SJSA1 (cell line): ENCODE measurements around the gene VPS8. TPM values are rescaled to one million over a fixed set of nuclear protein-coding genes. Genes with fewer than 3 reads are reported as not detected.

Experiments
- DNase-seq, 2 experiments: peaks; one replicate each; pipeline ENCODE4 v3.0.0-alpha.2; 2015 to 2020; ENCODE audit warnings: low spot score in 2 of 2, low read depth in 1 of 2
- H3K27ac ChIP-seq: fragments of 250-450 bp; sonication (Bioruptor Pico); 2 replicates; pipeline ENCODE4 v1.5.1; 2020; ENCODE audit warnings: mild to moderate bottlenecking, moderate library complexity
- H3K27me3 ChIP-seq: fragments of 250-450 bp; sonication (Bioruptor Pico); replicated peaks from 2 replicates; pipeline ENCODE4 v1.5.1; 2020; ENCODE audit warnings: mild to moderate bottlenecking, moderate library complexity
- H3K36me3 ChIP-seq: fragments of 250-450 bp; sonication (Bioruptor Pico); 2 replicates; pipeline ENCODE4 v1.5.1; 2020; ENCODE audit warnings: mild to moderate bottlenecking
- H3K4me1 ChIP-seq: fragments of 250-450 bp; sonication (Bioruptor Pico); replicated peaks from 2 replicates; pipeline ENCODE4 v1.6.1; 2021; ENCODE audit warnings: mild to moderate bottlenecking
- H3K4me3 ChIP-seq: fragments of 250-450 bp; sonication (Bioruptor Pico); 2 replicates; pipeline ENCODE4 v1.5.1; 2020; ENCODE audit warnings: mild to moderate bottlenecking
- H3K9me3 ChIP-seq: fragments of 250-450 bp; sonication (Bioruptor Pico); replicated peaks from 2 replicates; pipeline ENCODE4 v1.5.1; 2020; ENCODE audit warnings: mild to moderate bottlenecking
- total RNA-seq: library from RNA; depleted of rRNA; stranded (reverse); fragments of >200 nt; shearing (Covaris generic); gene quantifications from 2 replicates; pipeline ENCODE4 v1.2.3, GENCODE V29; 2014

The VPS8 gene
- total RNA-seq, 1 experiment from 2014 or later = 43.9 TPM

DNA sequence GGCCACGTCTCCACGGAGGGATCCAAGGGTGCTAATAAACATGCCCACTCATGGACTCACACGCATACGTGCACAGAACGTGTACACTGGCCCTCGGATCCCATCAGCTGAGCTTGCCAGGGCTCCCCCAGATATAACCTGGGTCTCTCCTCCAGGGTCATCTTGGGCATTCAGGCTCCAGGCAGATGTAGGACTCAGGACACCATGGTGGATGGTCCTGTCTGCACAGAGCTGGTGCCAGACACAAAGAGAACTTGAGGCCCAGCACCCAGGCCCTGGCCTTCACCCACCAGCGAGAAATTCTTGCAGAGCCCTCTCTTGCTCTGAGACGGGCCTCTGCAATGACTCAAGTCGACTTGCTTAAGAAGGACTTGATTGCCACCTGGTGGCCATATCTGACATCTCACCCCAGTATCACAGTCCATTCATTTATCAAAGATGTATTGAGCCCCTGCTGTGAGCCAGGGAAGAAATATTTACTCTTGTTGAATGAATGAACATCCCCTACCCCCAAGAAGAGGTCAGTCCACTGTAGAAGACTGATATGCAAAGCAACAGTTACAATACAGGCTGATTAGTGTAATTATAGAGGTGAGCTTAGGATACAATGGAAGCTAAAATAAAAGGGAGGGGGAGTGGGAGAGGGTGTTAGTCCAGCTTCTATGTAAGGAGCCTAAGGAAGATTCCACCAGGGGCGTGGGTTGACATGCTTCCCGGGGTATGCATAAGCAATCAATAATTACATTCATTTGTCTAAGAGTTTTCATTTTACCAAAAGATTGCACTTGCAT, 34.2 kb upstream of the VPS8 start:
- no peak overlapping the region for H3K27ac ChIP-seq
- H3K4me1 ChIP-seq = peaks cover 20% of the 10 kb centered on the region
- no peaks in the 10 kb centered on the region for H3K27me3 ChIP-seq
- H3K4me3 ChIP-seq = no peak overlapping the region
- DNase-seq = peak; percentile 60 to 92
- H3K36me3 ChIP-seq = no peaks in the 10 kb centered on the region
- H3K9me3 ChIP-seq = no peaks in the 10 kb centered on the region

DNA sequence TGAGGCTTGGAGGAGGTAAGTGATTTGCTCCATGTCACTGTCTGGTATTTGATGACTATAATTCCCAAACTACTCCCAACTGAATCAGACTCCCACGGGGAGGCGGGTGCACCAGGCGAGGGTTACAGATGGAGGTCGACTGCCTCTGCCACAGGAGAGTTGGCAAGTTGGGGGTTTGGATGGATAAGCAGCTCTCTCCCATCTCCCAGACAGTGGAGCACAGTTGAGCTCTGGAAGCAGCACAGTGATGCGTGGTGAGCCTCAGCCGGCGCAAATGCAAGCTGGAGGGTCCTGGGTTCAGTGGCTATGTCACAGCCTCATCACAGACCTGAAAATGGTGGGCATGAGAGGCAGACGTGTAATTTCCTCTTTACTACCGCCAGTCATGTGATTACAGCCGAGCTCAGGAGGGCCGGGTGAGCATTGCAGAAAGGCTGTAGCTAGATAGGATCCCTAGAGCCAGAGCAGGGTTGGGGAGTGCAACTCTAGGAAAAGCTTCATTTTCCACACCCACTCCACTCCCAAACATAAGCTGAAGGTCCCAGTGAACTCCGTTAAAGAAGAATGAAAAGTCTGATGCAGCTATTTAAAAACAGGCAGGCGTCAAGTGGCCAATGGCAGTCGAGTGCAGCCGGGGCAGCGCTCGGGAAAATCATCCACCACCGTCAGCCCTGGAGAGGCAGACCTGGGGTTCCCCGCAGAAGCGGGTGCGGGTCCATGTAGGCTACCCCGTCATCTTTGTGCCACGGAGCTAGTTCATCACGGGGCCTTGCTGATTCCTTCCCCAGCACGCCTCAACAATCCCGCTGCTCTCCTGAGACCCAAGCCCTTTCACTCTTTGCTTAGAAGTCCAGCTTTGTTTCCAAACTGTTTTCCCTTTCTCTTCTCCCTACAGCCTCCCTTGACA, 33.3 kb upstream of the VPS8 start:
- Histone ChIP-seq H3K27ac (no peak overlapping the region), H3K36me3 (no peaks in the 10 kb centered on the region), H3K4me3 (no peak overlapping the region), H3K4me1 (peaks cover 29% of the 10 kb centered on the region), H3K9me3 (no peaks in the 10 kb centered on the region), H3K27me3 (no peaks in the 10 kb centered on the region)
- no peak for DNase-seq

DNA sequence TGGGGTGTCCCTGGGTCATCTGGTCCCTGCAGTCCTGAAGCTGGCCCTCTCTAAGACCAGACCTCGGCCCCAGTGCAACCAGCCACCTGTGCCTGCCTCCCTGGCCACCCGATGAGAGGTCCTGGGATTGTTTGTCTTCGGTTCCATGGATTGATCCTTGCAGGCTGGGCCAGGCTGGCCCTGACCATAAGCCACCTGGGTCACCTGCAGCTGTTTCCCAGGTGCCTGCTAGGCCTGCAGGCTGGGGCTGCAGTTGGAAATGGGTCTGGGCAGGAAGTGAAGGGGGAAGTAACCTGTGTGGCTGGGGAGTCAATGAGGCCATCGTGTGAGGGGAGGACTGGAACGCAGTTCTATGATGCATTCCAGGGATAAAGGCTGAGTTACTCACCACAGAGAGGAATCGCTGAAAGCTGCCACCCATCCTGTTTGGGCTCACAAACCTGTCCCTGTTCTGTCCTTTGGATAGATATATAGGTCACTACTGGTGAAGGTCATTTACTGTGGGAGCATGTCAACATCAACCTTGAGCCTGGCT, 30.9 kb upstream of the VPS8 start:
- Histone ChIP-seq H3K27me3 (no peaks in the 10 kb centered on the region), H3K9me3 (no peaks in the 10 kb centered on the region), H3K36me3 (no peaks in the 10 kb centered on the region), H3K4me3 (no peak overlapping the region), H3K4me1 (peaks cover 39% of the 10 kb centered on the region), H3K27ac (peak overlapping the region; percentile 28; the same call in 1 of the 2 replicates)
- peak; percentile 29 to 51 for DNase-seq

DNA sequence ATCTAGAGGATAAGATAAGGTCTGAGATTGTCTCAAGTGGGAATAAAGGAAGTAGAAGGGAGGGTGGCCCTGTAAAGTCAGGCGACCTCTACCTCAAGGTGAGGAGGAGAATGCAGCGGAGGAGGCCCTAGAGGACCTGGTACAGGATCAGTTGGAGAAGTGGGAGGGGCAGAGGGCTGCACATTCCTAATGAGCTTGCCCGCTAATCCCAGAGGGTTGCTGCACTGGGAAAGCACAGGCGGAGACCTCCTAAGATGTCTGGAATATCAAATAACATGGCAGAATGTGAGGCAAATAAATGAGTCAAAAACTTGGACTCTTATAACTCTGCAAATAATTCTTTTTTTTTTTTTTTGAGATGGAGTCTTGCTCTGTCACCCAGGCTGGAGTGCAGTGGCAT, 30.2 kb upstream of the VPS8 start:
- H3K9me3 ChIP-seq = no peaks in the 10 kb centered on the region
- DNase-seq = no peak
- H3K27ac ChIP-seq = no peak overlapping the region; the same call in 1 of the 2 replicates

DNA sequence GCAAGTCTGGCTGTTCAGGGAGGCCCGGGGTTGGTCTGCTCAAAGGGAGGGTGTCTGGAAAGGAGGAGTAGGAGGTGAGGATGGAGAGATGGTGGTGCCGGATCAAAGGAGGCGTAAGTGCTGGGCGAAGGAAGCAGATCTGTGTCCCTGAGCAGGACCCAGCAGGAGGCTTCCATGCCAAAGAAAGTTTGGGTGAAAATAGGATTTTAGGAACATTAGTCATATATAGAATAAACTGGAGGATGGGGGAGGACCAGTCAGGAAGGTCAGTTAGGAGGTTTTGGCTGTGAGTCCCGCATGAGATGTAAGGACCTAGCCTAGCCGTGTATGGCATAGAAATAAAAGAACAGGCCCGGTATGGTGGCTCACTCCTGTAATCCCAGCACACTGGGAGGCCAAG, 28.6 kb upstream of the VPS8 start:
- H3K4me1 ChIP-seq = peaks cover 52% of the 10 kb centered on the region
- no peaks in the 10 kb centered on the region for H3K9me3 ChIP-seq
- DNase-seq = no peak
- H3K36me3 ChIP-seq = no peaks in the 10 kb centered on the region
- H3K27me3 ChIP-seq = no peaks in the 10 kb centered on the region
- H3K27ac ChIP-seq = no peak overlapping the region
- H3K4me3 ChIP-seq = no peak overlapping the region

More for the DNA sequence above, 30.2 kb upstream of the VPS8 start:
- Histone ChIP-seq H3K4me3 (no peak overlapping the region), H3K36me3 (no peaks in the 10 kb centered on the region), H3K4me1 (peaks cover 46% of the 10 kb centered on the region), H3K27me3 (no peaks in the 10 kb centered on the region)

DNA sequence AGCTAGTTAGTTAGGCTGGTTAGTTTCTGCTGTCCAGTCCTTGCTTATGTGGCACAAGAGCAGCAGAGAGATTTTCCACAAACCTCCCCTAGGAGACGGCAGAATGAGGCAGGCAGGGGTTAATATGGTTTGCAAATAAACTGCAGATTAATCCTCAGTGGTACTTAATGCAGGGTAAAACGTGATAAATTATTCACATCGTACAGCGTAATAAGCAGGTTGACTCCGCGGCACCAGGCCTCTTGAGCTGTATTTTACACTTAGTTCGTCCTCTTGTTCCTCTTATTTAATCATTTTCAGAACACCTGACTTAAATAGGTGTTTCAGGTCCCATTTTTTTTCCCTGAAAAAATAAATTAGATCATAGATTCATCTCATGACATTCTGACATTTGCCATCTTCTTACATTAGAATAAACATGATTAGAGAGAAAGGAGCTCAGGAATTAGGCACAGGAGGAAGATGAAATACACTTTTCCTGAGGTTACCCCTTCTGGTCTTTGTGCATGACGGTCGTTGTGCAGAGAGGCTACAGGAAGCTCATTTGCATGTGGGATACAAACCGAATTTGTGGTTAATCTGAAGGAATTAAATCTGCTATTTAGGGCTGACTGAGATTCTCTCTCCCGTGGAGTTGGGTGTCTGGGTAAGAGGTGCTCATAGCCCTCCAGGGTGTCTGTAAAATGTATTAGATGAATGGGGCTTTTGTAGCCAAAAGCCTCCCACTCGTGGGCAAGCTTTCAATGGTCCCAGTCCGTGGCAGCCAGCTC, 27.1 kb upstream of the VPS8 start:
- Histone ChIP-seq H3K36me3 (no peaks in the 10 kb centered on the region), H3K27ac (peak overlapping the region; percentile 96; the same call in 1 of the 2 replicates), H3K4me3 (no peak overlapping the region), H3K4me1 (peaks cover 55% of the 10 kb centered on the region), H3K27me3 (no peaks in the 10 kb centered on the region), H3K9me3 (no peaks in the 10 kb centered on the region)
- DNase-seq = no peak

DNA sequence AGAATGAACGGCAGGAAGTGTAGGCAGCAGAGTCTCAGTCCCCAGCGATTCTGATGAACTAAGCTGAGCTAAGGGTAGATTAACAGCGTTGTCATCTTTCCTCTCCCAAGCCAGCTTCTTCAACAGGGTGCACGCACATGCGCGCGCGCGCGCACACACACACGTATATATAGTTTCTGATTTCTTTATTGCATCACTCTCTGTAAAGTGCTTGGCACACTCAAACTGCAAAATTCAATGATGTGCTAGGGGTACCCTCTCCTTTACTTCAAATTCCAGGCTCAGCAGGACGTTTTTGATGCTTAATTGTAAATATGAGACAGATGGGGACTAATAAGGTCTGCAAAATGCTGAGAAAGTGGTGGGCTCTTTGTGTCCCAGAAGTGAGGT, 26.1 kb upstream of the VPS8 start:
- H3K27ac ChIP-seq = peak overlapping the region; percentile 96
- DNase-seq = no peak
- H3K27me3 ChIP-seq = no peaks in the 10 kb centered on the region
- no peaks in the 10 kb centered on the region for H3K9me3 ChIP-seq
- no peaks in the 10 kb centered on the region for H3K36me3 ChIP-seq
- peaks cover 53% of the 10 kb centered on the region for H3K4me1 ChIP-seq
- H3K4me3 ChIP-seq = no peak overlapping the region

DNA sequence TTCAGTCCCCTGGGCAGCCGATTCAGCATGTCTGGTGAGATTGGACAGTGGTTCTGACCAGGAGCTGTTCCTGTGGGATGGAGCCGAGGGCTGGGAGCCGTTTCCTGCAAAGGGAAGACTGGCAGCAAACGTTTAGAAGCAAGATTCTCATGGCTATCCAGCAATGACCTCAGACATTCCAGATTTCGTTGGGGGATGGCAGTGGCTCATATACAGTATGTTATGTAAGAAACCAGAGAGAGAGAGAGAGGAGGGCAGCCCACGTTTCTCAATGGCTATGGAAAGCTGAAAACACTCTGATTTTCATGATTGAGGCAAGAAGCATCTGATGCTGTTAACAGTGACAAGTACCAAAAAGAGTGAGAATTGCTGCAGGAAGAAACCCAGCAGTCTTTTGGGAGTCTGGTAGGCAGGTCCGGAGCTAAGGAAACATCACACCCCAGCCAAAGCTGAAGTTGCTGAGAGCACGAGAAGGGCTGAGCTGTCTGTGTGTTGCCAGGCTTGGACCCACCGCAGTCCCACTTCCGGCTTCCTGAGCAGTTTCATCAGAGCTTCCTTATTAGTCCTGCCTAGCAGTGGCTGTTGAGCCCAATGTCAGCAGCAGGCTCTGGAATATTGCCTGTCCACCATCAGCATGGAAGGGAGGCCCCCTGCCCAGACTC, 25.6 kb upstream of the VPS8 start:
- Histone ChIP-seq H3K4me3 (no peak overlapping the region), H3K27ac (peak overlapping the region; percentile 96), H3K9me3 (no peaks in the 10 kb centered on the region), H3K27me3 (no peaks in the 10 kb centered on the region), H3K36me3 (no peaks in the 10 kb centered on the region), H3K4me1 (peaks cover 52% of the 10 kb centered on the region)
- peak; percentile 86 to 90 for DNase-seq

DNA sequence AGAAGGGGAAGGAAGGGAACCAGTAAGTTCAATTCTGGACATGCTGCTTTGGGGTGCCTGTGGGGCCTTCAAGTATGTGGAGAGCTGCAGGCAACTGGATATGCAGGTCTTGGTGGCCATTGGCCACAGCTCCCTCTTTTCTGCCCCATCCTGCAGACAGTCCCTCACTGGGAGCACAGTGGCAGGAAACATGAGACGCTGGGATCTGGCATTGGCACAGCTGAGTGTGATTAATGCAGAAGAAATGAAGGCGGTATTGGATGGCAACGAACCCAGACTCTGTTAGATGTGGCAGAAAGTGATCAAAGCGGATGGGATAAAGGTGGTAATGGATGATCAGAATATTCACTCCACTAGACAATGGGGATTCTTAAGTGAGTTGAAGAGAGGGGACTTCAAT, 23.2 kb upstream of the VPS8 start:
- no peak overlapping the region for H3K27ac ChIP-seq
- no peaks in the 10 kb centered on the region for H3K27me3 ChIP-seq
- H3K36me3 ChIP-seq = no peaks in the 10 kb centered on the region
- H3K4me3 ChIP-seq = no peak overlapping the region
- DNase-seq = no peak
- H3K4me1 ChIP-seq = peaks cover 32% of the 10 kb centered on the region
- H3K9me3 ChIP-seq = no peaks in the 10 kb centered on the region

DNA sequence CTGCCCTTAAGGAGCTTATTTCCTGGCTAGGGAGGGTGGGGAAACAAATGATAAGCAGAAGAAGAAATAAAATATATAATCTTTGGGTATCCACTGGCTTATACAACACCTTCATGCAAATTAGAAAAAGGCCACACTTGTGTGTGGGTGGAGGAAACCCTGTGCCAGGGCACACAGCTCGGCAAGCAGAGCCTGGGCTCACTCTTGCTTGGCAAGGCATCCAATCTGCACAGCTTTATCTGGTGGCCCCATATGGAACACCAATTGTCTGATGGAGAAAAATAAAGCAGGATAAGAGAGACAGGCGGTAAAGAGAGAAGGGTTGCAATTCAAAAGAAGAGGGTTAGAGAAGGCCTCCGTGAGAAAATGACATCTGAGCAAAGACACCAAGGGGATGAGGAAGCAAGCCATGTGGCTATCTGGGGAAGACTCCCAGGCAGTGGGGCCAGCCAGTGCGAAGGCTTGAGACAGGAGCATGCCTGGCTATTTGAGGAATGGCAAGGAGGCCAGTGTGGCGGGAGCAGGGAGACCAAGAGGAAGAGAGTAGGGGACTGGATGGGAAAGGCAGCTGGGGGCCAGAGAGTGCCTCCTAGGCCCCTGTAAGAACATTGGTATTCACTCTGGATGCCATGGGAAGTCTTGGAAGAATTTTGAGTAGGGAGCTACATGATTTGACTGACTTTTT, 22.5 kb upstream of the VPS8 start:
- no peaks in the 10 kb centered on the region for H3K36me3 ChIP-seq
- H3K9me3 ChIP-seq = no peaks in the 10 kb centered on the region
- no peak for DNase-seq
- H3K27ac ChIP-seq = no peak overlapping the region
- no peak overlapping the region for H3K4me3 ChIP-seq
- no peaks in the 10 kb centered on the region for H3K27me3 ChIP-seq
- peaks cover 32% of the 10 kb centered on the region for H3K4me1 ChIP-seq

DNA sequence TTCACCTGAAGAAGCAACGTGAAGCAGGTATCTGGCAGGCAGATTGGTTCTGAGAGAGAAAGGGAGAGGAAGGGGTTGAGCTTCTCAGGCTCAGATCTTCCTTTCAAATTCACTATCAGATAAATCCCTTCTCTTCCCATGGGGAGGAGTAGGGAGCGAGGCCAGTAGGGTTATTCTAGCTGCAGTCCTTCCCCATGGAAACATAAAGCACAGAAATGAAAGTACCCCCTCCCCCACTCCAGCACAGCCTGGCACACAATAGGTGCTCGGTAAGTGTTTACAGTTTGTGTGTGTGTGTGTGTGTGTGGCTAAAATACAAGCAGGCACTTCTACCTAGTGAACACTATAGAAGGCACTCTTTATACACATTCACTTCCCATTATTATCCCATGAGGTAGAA, 20.8 kb upstream of the VPS8 start:
- Histone ChIP-seq H3K9me3 (no peaks in the 10 kb centered on the region), H3K4me3 (no peak overlapping the region), H3K27ac (no peak overlapping the region), H3K36me3 (no peaks in the 10 kb centered on the region), H3K27me3 (no peaks in the 10 kb centered on the region), H3K4me1 (peaks cover 21% of the 10 kb centered on the region)
- no peak for DNase-seq

DNA sequence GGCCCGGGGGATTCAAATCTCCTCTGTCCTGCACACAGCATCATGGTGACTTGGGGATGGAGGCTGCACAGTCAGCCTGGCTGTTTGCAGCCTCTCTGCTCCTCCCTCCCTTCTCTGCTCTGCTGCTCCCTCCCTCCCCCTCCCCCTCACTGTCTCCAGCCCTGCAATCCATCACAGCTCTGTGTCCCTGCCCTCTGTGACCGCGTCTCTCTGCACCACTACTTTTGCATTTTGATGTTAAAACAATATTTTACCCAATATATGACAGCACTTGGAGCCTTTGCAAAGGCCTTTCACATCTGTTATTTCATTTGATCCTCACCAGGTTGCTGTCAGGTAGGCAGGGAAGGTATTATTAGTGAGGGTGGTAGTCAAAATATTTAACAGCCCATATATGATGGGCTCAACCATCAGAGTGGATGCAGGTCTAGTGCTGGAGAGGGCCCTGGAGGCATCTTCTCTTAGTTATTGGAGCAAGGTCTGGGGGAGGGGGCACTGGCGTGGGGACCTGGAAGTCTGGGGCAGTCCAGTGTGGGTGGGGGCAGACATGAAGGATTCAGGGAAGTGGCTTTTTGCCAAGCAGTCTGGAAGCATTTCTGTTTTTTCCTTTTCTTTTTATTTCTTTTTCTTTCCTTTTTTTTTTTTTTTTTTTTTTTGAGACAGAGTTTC, 16.3 kb upstream of the VPS8 start:
- DNase-seq = no peak
- Histone ChIP-seq H3K36me3 (no peaks in the 10 kb centered on the region), H3K9me3 (no peaks in the 10 kb centered on the region), H3K4me3 (no peak overlapping the region), H3K27ac (no peak overlapping the region), H3K27me3 (no peaks in the 10 kb centered on the region), H3K4me1 (peaks cover 6% of the 10 kb centered on the region; the same call in 1 of the 2 replicates)
